NCI-H524 (cell line): ENCODE results near the gene CNMD.
"Not testable (repeated sequence)": the region's sequence is repeated elsewhere in the genome, so short reads cannot be mapped to it uniquely, and the experiment has no call there.

ENCODE experiments used
- DNase-seq, 2 experiments: peaks; one replicate each; lab custom pipeline; 2025; lab: John Stamatoyannopoulos, UW

The CNMD gene

DNA sequence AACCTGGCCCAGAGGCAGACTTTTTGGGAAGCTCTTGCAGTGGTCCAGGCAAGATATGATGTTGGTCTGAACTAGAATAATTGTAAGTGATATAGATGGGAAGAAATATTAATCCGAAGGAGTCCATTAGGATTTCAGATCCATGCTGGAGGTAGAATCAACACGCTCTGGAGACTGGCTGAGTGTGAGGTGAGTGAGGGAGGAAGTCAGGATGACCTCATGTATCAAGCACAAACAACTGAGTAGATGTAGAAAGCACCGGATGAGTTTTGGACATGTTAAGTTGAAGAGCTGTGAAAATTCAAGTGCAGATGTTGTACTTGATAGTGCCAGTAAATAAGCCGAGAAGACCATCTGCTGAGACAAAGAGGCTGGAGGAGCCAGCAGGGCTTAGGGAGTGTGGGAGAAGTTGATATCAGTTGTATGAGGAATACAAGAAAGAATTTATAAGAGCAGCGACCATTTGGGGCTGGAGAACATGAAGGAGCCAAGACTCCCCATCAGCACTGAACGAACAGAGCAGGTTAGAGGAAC lies 5.3 kb upstream of the CNMD start:
- peak; percentile 68 to 95 for DNase-seq

DNA sequence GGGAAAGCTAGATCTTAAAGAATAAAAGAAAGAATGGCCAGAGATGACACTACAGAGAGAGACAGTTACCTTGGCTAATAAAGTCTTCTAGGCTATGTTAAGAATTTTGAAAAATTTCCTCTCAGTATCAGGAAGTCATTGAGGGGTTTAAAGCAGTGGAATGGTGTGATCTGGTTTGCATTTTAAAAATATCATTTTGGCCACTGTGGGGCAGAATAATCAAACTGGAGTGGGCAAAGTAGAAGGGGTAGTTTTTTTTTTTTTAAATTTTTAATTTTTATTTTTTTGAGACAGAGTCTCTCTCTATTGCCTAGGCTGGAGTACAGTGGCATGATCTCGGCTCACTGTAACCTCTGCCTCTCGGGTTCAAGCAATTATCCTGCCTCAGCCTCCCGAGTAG lies 4.4 kb upstream of the CNMD start:
- peak in 1 of 2 experiments; percentile 8 for DNase-seq

- no peak for DNase-seq
These were observed 3.9 kb upstream of the CNMD start for GRCh38 chr13:52743569-52743968.

- no peak for DNase-seq
These were observed 727 bp downstream of the CNMD start for GRCh38 chr13:52738719-52739467.

DNA sequence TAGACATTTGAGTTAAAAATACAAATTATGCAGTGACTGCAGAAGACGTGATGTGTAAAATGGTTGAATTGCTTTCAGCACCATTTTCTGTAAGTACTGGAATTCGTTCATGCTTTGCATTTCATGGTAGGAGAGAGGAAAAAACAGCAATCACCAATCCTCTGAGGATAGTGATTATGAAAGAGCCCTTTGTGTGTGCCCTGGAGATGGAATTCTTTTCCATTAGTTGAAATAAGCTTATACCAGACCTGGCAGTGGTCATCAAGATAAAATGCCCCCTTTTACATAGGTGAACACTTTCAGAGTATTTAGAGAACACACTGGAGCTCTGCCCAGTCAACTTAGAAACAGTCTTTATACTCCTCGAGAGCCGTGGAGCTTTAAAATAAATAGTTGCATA lies 1.7 kb downstream of the CNMD start:
- DNase-seq = no peak

DNA sequence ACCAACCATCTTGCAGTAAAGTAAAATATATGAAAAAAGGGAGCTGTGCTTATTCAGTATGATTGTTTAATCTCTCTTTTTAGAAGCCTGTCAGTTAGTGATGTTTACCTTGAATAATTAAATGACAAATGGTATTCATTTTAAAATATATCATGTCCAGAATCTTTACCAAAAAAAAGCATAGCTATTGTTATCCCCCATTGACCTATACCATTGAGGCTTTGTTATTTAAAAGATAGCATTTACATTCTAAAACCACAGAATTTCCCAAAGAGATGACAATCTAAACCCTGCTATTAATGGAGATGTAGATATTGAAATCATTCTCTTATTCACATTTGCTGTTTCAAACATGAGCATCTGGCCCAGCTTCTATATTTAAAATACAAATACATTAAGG lies 2.2 kb downstream of the CNMD start:
- DNase-seq = no peak

- peak; percentile 74 to 93 for DNase-seq
These were observed 2.7 kb downstream of the CNMD start for GRCh38 chr13:52736891-52737290.

DNA sequence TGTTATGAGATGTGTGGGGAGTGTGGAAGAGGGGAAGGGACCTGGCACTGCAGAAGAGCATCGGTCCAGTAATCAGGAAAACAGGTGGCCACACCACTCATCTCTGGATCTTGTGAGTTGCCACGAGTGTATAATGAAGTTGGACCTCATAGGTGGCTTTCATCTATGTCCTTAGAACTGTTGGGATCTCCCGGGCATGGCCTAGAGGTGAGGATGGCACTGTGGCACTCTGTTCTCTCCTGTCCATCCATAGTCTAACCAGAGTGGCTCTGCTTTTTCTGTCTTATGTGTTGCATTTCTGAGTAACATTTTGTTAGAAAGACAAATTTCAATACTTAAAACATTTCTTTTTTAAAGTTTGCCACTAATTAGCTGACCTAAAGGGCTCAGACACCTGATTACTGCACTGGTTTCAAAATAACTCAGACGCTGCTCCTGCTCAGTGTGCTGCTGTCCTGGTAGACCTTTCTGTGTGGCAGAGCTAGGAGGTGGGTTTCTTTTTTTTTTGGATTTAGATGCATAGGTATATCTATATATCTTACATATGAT lies 5.5 kb downstream of the CNMD start:
- no peak for DNase-seq

DNA sequence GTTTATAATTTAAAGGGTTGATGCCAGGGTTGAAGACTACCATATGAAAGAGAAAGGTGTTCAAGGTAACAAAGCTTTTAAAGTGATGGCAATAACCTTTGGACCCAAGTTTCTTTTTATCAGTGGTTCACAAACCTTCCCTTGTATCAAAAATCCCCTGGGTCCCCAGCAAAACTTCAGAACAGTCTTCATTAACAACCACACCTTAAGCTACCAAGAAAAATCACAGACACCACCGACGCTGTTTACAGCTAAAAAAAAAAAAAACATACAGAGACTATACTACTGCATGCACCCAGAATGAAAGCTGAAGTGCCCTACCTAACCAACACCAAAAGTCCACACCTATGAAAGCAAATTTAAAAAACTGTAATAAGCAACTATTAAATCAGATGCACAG lies 13.4 kb downstream of the CNMD start:
- no peak for DNase-seq

DNA sequence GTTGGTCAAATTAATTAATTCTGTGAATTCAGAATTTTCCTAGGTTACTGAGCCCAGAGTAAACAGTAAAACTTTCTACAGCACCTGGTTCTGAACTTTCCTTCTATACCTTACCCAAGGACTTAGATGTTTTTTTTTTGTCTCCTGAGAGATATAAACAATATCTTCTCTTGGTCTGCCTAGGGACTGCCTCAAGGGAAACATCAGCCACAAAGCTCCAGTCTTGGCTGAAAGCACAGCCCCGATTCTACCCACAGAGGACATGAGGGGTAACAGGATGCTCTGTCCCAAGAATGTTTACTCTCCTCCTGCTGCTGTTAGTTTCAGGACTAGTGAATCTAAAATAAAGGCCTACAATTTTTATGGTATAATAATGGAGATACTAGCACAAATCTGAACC lies 14.3 kb downstream of the CNMD start:
- no peak for DNase-seq

DNA sequence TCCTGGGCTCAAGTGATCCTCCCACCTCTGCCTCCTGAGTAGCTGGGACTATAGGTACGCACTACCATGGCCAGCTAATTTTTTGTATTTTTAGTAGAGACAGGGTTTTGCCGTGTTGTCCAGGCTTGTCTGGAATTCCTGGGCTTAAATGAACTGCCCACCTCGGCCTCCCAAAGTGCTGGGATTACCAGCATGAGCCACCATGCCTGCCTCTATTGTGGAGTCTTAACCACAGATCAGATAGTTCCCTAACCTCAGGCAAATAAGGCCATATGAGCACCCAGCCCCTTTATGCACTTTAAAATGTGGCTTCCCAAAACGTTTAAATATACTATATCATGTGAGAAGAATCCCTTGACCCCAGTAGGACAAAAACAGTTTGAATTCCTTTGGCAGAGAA lies 16.4 kb downstream of the CNMD start:
- DNase-seq = no peak

GRCh38 chr13:52721356-52721755 lies 18.3 kb downstream of the CNMD start:
- DNase-seq = not testable (repeated sequence)

GRCh38 chr13:52720904-52721303 lies 18.7 kb downstream of the CNMD start:
- not testable (repeated sequence) for DNase-seq

DNA sequence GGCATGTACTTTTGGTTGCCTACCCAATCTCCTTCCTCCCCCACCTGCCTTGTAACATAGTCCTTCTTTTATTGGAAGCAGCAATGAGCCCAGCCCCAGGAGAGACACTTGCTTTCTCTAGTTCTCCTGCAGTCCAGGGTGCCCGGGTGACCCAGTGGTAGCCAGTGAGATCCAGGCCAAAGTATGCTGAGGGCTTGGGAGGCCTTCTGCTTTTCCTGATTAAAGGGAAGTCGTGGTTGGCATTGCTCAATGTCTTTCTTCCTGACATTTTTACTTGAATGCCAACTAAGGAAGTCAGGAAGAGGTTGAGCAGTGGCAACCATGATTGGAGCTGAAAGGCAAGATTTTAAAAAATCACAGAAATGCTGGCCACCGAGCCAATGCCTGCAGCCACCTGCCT lies 25.7 kb downstream of the CNMD start:
- no peak for DNase-seq

DNA sequence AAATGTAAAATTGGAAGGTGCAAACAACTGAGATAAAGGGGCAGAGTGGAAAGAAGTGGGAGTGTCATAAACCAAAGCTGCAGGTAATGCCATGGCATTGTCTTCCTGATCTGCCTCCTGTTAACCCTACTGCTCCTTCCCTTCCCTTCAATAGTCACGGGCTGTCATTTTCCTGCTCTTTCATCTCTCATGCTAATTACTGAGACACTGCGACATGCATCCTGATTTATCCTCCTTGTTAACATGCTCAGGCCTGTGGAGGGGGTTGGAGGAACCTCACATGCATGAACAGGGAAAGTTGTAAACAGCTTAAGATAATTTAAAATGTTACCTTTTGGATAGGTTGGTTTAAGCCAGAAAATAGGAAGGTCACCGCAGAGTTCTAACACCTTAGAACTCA lies 27.2 kb downstream of the CNMD start:
- no peak for DNase-seq

- no peak for DNase-seq
These were observed 28.3 kb downstream of the CNMD start for GRCh38 chr13:52711286-52711685.

GRCh38 chr13:52708266-52708665 lies 31.4 kb downstream of the CNMD start:
- peak in 1 of 2 experiments; percentile 44 for DNase-seq

GRCh38 chr13:52707375-52707774 lies 32.2 kb downstream of the CNMD start:
- peak in 1 of 2 experiments; percentile 12 for DNase-seq

GRCh38 chr13:52706081-52706480 lies 33.5 kb downstream of the CNMD start:
- no peak for DNase-seq

- no peak for DNase-seq
These were observed 36.1 kb downstream of the CNMD start for GRCh38 chr13:52703482-52703881.

DNA sequence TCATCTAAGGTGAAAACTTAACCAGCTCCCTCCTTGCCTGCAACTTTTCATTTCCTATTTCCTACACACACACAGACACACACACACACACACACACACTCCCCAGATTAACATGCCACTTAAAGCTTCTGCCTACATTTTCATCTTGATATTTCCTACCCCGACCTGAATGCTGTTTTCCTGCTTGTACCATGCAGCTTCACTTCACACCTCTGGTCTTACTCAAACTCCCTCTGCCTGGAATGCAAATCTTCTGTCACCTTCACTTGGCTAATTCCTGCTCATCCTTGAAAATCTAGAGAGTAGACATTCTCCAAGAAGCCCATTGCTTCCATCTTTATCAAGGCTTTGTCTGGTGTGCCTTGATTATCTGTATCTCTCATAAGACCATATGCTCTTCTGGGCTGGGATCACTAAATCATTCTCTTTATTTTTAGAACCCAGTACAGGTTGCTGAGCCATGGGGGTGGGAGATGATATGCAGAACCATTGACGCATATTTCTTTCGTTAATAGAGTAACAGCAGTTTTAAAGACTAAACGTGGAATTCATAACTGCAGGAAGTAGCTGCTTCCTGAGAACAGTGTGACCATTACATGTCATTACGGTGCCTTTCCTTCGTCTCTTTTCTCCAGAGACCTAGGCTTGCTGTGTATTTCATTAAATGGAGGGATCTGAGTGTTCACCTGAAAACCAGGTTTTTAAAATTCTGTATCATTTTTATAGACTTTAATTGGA lies 37.7 kb downstream of the CNMD start:
- DNase-seq = no peak

DNA sequence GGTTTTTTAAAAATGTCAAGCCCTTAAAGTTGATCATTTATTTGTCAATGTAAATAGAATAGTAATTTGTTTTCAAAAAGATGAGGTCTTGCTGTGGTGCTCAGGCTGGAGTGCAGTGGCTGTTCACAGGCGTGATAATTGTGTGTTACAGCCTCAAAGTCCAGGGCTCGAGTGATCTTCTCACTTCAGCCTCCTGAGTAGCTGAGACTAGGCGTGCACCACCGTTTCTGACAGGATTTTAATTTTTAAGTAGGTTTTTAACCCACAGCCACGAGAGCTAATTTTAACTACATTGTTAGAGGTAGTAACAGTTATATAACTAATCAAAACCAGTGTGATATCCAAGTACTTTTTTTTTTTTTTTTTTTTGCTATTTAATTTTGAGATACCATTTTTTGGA lies 43.1 kb downstream of the CNMD start:
- no peak for DNase-seq

GRCh38 chr13:52695856-52696255 lies 43.8 kb downstream of the CNMD start:
- no peak for DNase-seq
